Suprapubic skin (tissue), 4 donors: ENCODE data around the gene ST3GAL3.

Source experiments
- EP300 ChIP-seq: sonication (generic); formaldehyde crosslinking; IDR thresholded peaks from one replicate; pipeline ENCODE4 v1.6.1; 2017; ENCODE audit warnings: antibody characterized with exemption
- POLR2A ChIP-seq, 2 donors: fragments of 450-650 bp; IDR thresholded peaks; one replicate each; pipeline ENCODE4 v1.6.1; 2017; ENCODE audit warnings: antibody characterized with exemption in 2 of 2, mild to moderate bottlenecking in 2 of 2, moderate library complexity in 2 of 2
- POLR2AphosphoS5 ChIP-seq, 3 donors: sonication (generic); formaldehyde crosslinking; IDR thresholded peaks; one replicate each; pipeline ENCODE4 v1.6.1; 2017; ENCODE audit warnings: antibody characterized with exemption in 3 of 3
- TF ChIP-seq, protein P1 (sequence below), 2 donors: fragments of 200-600 bp in 1 of 2; fragments of 450-650 bp in 1 of 2; sonication (generic) in 1 of 2; IDR thresholded peaks; one replicate each; pipeline ENCODE4 v1.5.1; 2016 to 2019; ENCODE audit warnings: antibody characterized with exemption in 2 of 2, mild to moderate bottlenecking in 1 of 2, moderate library complexity in 1 of 2

- TF ChIP-seq, protein P1, sequence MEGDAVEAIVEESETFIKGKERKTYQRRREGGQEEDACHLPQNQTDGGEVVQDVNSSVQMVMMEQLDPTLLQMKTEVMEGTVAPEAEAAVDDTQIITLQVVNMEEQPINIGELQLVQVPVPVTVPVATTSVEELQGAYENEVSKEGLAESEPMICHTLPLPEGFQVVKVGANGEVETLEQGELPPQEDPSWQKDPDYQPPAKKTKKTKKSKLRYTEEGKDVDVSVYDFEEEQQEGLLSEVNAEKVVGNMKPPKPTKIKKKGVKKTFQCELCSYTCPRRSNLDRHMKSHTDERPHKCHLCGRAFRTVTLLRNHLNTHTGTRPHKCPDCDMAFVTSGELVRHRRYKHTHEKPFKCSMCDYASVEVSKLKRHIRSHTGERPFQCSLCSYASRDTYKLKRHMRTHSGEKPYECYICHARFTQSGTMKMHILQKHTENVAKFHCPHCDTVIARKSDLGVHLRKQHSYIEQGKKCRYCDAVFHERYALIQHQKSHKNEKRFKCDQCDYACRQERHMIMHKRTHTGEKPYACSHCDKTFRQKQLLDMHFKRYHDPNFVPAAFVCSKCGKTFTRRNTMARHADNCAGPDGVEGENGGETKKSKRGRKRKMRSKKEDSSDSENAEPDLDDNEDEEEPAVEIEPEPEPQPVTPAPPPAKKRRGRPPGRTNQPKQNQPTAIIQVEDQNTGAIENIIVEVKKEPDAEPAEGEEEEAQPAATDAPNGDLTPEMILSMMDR (IDR thresholded peaks at IDR 0.05), result no peak
- no peak for TF ChIP-seq POLR2A (IDR thresholded peaks at IDR 0.05)
- no peak for TF ChIP-seq EP300
- TF ChIP-seq POLR2AphosphoS5 (IDR thresholded peaks at IDR 0.05), result no peak
Observed at GRCh38 chr1:43854473-43854872, 147.1 kb downstream of the ST3GAL3 start.
